Naive thymus-derived CD4-positive, alpha-beta T cell (primary cell): Measurements from ENCODE around the gene SUV39H1. TPM values are rescaled to one million over a fixed set of nuclear protein-coding genes. Genes with fewer than 3 reads are reported as not detected.

Experiments used
- ATAC-seq: fragments of 150-1000 bp; cut with Tn5 transposase; 2 replicates; pipeline ENCODE4 v1.10.0; 2021; ENCODE audit warnings: mild to moderate bottlenecking, moderate library complexity
- CTCF ChIA-PET: fragments of 350-600 bp; sonication (Branson Sonifier 250); formaldehyde crosslinking; loops from one replicate; lab custom pipeline; 2021; ENCODE audit warnings: antibody characterized with exemption; lab: Charles Lee
- POLR2A ChIA-PET: fragments of 350-600 bp; sonication (Branson Sonifier 250); formaldehyde crosslinking; loops from one replicate; lab custom pipeline; 2021; ENCODE audit warnings: antibody characterized with exemption, inconsistent platforms; lab: Charles Lee
- DNase-seq, 9 donors: peaks; one replicate each; pipeline versions ENCODE4 v3.0.0 to v3.0.0-alpha.2; 2020 to 2022; ENCODE audit warnings: mixed read lengths in 1 of 9
- H3K27ac ChIP-seq: one replicate; pipeline ENCODE4 v1.7.0; 2013; ENCODE audit warnings: mild to moderate bottlenecking, low read depth, low read length, moderate library complexity
- H3K27me3 ChIP-seq, 2 donors: one replicate each; pipeline ENCODE4 v1.7.0; 2013; ENCODE audit warnings: low read length in 2 of 2, mild to moderate bottlenecking in 2 of 2, moderate library complexity in 2 of 2; ENCODE audit not compliant: control insufficient read depth in 2 of 2, insufficient read depth in 2 of 2
- H3K36me3 ChIP-seq, 3 experiments: 1 replicate in 2 of 3; 2 replicates in 1 of 3; pipeline ENCODE4 v1.7.0; 2013; ENCODE audit warnings: low read length in 3 of 3, mild to moderate bottlenecking in 3 of 3, moderate library complexity in 1 of 3; ENCODE audit not compliant: insufficient read depth in 3 of 3, control insufficient read depth in 2 of 3
- H3K4me1 ChIP-seq, 2 donors: one replicate each; pipeline ENCODE4 v1.7.0; 2013; ENCODE audit warnings: low read length in 2 of 2, mild to moderate bottlenecking in 2 of 2, moderate library complexity in 1 of 2; ENCODE audit not compliant: control insufficient read depth in 2 of 2, insufficient read depth in 2 of 2
- H3K4me3 ChIP-seq: 2 replicates; pipeline ENCODE4 v1.7.0; 2013; ENCODE audit warnings: mild to moderate bottlenecking, low read length
- H3K9me3 ChIP-seq, 3 experiments: 1 replicate in 2 of 3; 2 replicates in 1 of 3; pipeline ENCODE4 v1.7.0; 2013; ENCODE audit warnings: low read length in 3 of 3; ENCODE audit not compliant: control insufficient read depth in 2 of 3
- H3K27ac Mint-ChIP-seq, 9 donors: one replicate each; pipeline ENCODE4 v1.8.0; 2020 to 2022; ENCODE audit warnings: mixed read lengths in 9 of 9, mild to moderate bottlenecking in 8 of 9, moderate library complexity in 5 of 9, inconsistent platforms in 2 of 9
- H3K27me3 Mint-ChIP-seq, 5 donors: one replicate each; pipeline ENCODE4 v1.8.0; 2021 to 2022; ENCODE audit warnings: mixed read lengths in 5 of 5, mild to moderate bottlenecking in 1 of 5
- H3K36me3 Mint-ChIP-seq, 5 donors: one replicate each; pipeline ENCODE4 v1.8.0; 2020 to 2022; ENCODE audit warnings: mixed read lengths in 5 of 5, mild to moderate bottlenecking in 3 of 5, inconsistent platforms in 1 of 5
- H3K4me1 Mint-ChIP-seq, 7 donors: one replicate each; pipeline ENCODE4 v1.8.0; 2020 to 2022; ENCODE audit warnings: mixed read lengths in 7 of 7, mild to moderate bottlenecking in 3 of 7, inconsistent platforms in 1 of 7
- H3K4me3 Mint-ChIP-seq, 10 donors: one replicate each; pipeline ENCODE4 v1.8.0; 2020 to 2022; ENCODE audit warnings: mild to moderate bottlenecking in 10 of 10, mixed read lengths in 10 of 10, moderate library complexity in 6 of 10, inconsistent platforms in 2 of 10
- H3K9me3 Mint-ChIP-seq, 11 donors: one replicate each; pipeline ENCODE4 v1.8.0; 2020 to 2022; ENCODE audit warnings: mixed read lengths in 11 of 11, mild to moderate bottlenecking in 4 of 11, inconsistent platforms in 1 of 11, moderate library complexity in 1 of 11
- intact Hi-C, 2 donors: fragments of 100-400 bp; cut with micrococcal nuclease; formaldehyde crosslinking; loops; one replicate each; pipeline ENCODE4 v1.15.1; 2023
- polyA plus RNA-seq, 2 donors: library from polyadenylated mRNA; unstranded; fragments of 300-500 nt; fragmentation: Illumina TruSeq; gene quantifications; one replicate each; pipeline ENCODE4 v1.2.3, GENCODE V29; 2021
- total RNA-seq, 6 experiments: library from RNA in 5 of 6; stranded (reverse) in 5 of 6; gene quantifications; 1 replicate in 5 of 6; 2 replicates in 1 of 6; pipeline ENCODE4 v1.2.3 and lab custom pipeline; 2021 to 2026

The SUV39H1 gene
- total and polyA plus RNA-seq, 7 experiments from 2014 or later, result 4.6 to 23.3 (median 8.6) TPM

DNA sequence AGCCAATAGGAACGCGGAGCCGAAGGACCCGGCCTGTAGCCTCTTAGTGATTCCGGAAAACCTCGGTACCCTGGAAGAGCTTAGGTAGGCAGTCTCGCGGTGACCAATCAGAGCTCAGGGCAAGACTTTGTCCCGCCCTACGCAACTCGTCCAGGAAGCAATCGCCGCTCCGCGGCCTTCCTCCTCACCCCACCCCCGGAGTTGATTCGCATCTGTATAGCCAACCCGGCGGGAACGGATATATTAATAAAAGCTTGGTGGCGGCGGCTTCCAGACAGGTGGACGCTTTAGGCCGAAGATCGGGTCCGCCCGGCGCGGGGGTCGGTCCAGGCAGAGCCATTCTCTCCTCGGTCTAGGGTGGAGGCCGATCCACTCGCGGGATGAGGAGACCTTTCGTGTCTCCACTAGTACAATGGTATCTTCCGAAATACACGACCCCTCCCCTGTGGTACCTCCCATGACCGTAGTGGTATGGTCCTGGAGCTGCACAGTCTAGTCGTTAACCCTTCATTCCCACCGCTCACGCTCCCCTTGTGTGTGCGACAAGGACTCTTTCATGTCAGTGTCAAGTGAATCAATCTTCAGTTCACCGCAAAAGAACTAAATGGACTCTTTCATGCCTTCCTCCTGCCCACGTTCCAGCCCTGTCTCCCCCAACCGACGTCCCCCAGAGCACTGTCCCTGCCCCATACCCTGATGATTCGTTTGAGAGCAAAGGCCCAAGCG, 40.8 kb downstream of the SUV39H1 start:
- Mint-ChIP-seq H3K9me3 (no peaks in the 10 kb centered on the region), H3K27me3 (no peaks in the 10 kb centered on the region), H3K36me3 (peaks cover 0 to 7% (median 0%) of the 10 kb centered on the region in 5 donors), H3K27ac (peak overlapping the region; percentile 90 to 99 (median 96)), H3K4me1 (peaks cover 8 to 31% (median 24%) of the 10 kb centered on the region in 7 donors), H3K4me3 (peak overlapping the region; percentile 79 to 98 (median 94))
- peak overlapping the region; percentile 81 for H3K4me3 ChIP-seq
- no peaks in the 10 kb centered on the region for H3K36me3 ChIP-seq
- peak overlapping the region; percentile 91 for H3K27ac ChIP-seq
- CTCF ChIA-PET, result interaction anchor here (1.0 to 1.5 kb wide), 6 partner anchors 9 to 199 kb away, joined by 3 to 7 read pairs (median 3); no protein-coding TSS in a partner anchor
- ATAC-seq (peak; percentile 98), DNase-seq (peak; percentile 55 to 94 (median 89))
- intact Hi-C loops, result loop anchor here (1.0 to 5.0 kb wide), 15 partner anchors 24 to 306 kb away; partner anchors contain the start of genes PQBP1 (in 2 of the 2), SUV39H1 (in 2 of the 2), TIMM17B (in 2 of the 2) and OTUD5 (in 1 of the 2)
- POLR2A ChIA-PET, result interaction anchor here (0.7 to 4.4 kb wide), 27 partner anchors 9 to 454 kb away, joined by 3 to 50 read pairs (median 6); partner anchors contain the start of genes GRIPAP1, HDAC6, OTUD5 and RBM3
- H3K27me3 ChIP-seq, result no peaks in the 10 kb centered on the region
- H3K4me1 ChIP-seq, result peaks cover 12 to 14% of the 10 kb centered on the region in 2 donors
- H3K9me3 ChIP-seq, result no peaks in the 10 kb centered on the region

DNA sequence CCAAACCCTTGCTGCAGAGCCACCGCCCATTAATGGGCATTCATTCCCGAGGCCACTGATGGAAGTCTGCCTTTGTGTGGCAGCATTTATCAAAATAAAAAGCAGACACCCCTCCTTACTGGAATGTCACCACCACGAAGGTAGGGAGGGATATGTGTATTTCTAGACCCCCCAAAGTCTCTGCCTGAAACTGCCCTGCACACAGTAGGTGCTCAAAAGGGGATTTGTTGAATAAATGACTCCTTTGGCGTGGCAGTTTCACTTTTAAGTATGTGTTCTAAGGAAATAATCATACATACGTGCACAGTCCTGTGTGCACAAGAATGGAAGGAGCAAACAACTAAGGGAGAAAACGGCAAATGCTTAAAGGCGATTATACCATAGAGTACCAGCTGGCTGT, 41.4 kb downstream of the SUV39H1 start:
- H3K27me3 Mint-ChIP-seq, result no peaks in the 10 kb centered on the region
- Histone ChIP-seq H3K4me1 (peaks cover 12 to 14% of the 10 kb centered on the region in 2 donors), H3K4me3 (peak overlapping the region; percentile 81), H3K9me3 (no peaks in the 10 kb centered on the region), H3K27ac (peak overlapping the region; percentile 91), H3K27me3 (no peaks in the 10 kb centered on the region), H3K36me3 (no peaks in the 10 kb centered on the region)
- peaks cover 8 to 31% (median 24%) of the 10 kb centered on the region in 7 donors for H3K4me1 Mint-ChIP-seq
- intact Hi-C loops, result loop anchor here (1.0 to 5.0 kb wide), 15 partner anchors 25 to 305 kb away; partner anchors contain the start of genes PQBP1 (in 2 of the 2), SUV39H1 (in 2 of the 2), TIMM17B (in 2 of the 2) and OTUD5 (in 1 of the 2)
- DNase-seq, result no peak
- peaks cover 0 to 7% (median 0%) of the 10 kb centered on the region in 5 donors for H3K36me3 Mint-ChIP-seq
- no peak for ATAC-seq
- ChIA-PET CTCF (interaction anchor here (1.0 to 1.4 kb wide), 3 partner anchors 10 to 153 kb away, joined by 3 to 4 read pairs (median 3); no protein-coding TSS in a partner anchor), POLR2A (interaction anchor here (0.9 to 4.4 kb wide), 19 partner anchors 9 to 341 kb away, joined by 3 to 50 read pairs (median 9); partner anchors contain the start of genes GRIPAP1, HDAC6, OTUD5 and RBM3)
- no peaks in the 10 kb centered on the region for H3K9me3 Mint-ChIP-seq
- H3K27ac Mint-ChIP-seq, result peak overlapping the region; percentile 90 to 99 (median 96)
- peak overlapping the region; percentile 79 to 98 (median 94) for H3K4me3 Mint-ChIP-seq

DNA sequence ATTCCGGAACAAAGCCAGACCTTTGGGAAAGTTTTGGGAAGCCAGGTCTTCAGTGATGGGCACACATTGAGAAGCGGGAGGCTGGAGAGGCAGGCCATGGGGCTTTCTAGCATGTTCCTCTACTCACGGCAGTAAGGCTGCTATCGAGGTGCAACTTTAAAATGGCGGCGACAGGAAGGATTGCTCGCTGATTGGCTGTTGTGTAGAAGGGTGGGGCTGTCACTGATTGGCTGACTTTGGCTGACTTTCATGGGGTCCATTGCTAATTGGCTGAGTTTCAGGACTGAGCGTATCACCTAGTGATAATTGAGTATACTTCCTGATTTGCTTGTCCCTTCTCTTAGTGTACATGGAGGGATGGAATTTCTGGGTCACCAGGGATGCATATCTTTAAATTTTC, 45.3 kb downstream of the SUV39H1 start:
- ChIA-PET POLR2A (no interaction called here), CTCF (no interaction called here)
- DNase-seq (no peak), ATAC-seq (no peak)
- Histone ChIP-seq H3K4me3 (no peak overlapping the region), H3K36me3 (no peaks in the 10 kb centered on the region), H3K4me1 (peaks cover 7 to 10% of the 10 kb centered on the region in 2 donors), H3K27ac (no peak overlapping the region), H3K9me3 (no peaks in the 10 kb centered on the region), H3K27me3 (no peaks in the 10 kb centered on the region)
- H3K4me3 Mint-ChIP-seq, result no peak overlapping the region
- H3K27ac Mint-ChIP-seq, result no peak overlapping the region
- H3K4me1 Mint-ChIP-seq, result peaks cover 0 to 12% (median 12%) of the 10 kb centered on the region in 7 donors
- intact Hi-C loops, result no loop called here
- H3K27me3 Mint-ChIP-seq, result no peaks in the 10 kb centered on the region
- peaks cover 0 to 3% (median 0%) of the 10 kb centered on the region in 5 donors for H3K36me3 Mint-ChIP-seq
- no peaks in the 10 kb centered on the region for H3K9me3 Mint-ChIP-seq

DNA sequence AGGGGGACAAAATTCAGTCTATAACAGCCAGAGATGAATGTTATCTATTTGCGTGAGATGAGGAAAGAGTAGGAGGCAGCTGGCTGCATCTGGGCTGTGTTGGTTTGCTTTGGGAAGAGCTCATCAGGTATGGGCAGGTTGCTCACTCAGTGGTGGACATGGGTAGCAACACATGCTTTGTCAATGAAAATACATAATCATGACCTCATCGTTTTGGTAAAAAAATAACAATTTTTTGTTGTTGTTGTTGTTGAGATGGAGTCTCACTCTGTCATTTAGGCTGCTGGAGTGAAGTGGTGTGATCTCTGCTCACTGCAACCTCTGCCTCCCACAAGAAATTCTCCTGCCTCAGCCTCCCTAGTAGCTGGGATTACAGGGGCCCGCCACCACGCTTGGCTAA, 48.7 kb downstream of the SUV39H1 start:
- no peak overlapping the region for H3K27ac Mint-ChIP-seq
- H3K9me3 Mint-ChIP-seq, result no peaks in the 10 kb centered on the region
- POLR2A ChIA-PET, result no interaction called here
- peaks cover 0 to 2% (median 0%) of the 10 kb centered on the region in 7 donors for H3K4me1 Mint-ChIP-seq
- Histone ChIP-seq H3K36me3 (no peaks in the 10 kb centered on the region), H3K4me3 (no peak overlapping the region), H3K9me3 (no peaks in the 10 kb centered on the region), H3K27ac (no peak overlapping the region), H3K27me3 (no peaks in the 10 kb centered on the region), H3K4me1 (no peaks in the 10 kb centered on the region)
- CTCF ChIA-PET, result no interaction called here
- DNase-seq, result no peak
- no peaks in the 10 kb centered on the region for H3K36me3 Mint-ChIP-seq
- no peak for ATAC-seq
- H3K27me3 Mint-ChIP-seq, result no peaks in the 10 kb centered on the region
- no peak overlapping the region for H3K4me3 Mint-ChIP-seq
- intact Hi-C loops, result no loop called here

DNA sequence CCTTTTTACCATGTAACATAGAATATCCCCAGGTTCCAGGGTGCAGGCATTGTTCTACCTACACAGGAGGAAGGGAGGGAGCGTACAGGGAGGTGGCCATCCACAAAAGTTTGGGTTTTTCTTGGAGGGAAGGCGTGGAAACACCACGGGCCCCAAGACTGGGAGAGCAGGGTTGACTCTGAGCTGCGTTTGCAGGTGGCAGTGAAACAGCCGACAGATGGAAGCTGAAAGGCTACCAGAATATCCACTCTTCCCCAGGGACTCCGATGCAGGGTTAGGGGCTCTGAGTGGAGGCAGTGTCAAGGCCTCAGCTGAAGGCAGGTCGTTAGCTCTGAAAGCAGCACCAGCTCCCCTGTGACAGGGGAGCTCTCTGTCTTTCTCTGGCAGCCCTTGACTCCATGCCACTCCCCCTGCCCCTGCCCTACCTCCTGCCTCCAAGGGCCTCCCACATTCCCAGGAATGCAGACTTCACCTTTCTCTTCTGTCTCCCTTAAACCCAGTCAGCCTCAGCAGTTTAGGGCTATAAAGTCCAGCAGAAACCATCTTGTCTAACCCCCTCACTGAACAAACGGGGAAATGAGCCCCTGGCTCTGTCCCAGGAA, 51.0 kb downstream of the SUV39H1 start:
- Mint-ChIP-seq H3K27ac (no peak overlapping the region), H3K4me1 (peaks cover 0 to 9% (median 5%) of the 10 kb centered on the region in 7 donors), H3K9me3 (no peaks in the 10 kb centered on the region), H3K4me3 (no peak overlapping the region), H3K27me3 (no peaks in the 10 kb centered on the region), H3K36me3 (no peaks in the 10 kb centered on the region)
- no peak overlapping the region for H3K4me3 ChIP-seq
- intact Hi-C loops, result no loop called here
- H3K4me1 ChIP-seq, result no peaks in the 10 kb centered on the region
- H3K9me3 ChIP-seq, result no peaks in the 10 kb centered on the region
- POLR2A ChIA-PET, result no interaction called here
- no peaks in the 10 kb centered on the region for H3K27me3 ChIP-seq
- ATAC-seq, result no peak
- DNase-seq, result no peak
- CTCF ChIA-PET, result no interaction called here
- H3K27ac ChIP-seq, result no peak overlapping the region
- no peaks in the 10 kb centered on the region for H3K36me3 ChIP-seq

DNA sequence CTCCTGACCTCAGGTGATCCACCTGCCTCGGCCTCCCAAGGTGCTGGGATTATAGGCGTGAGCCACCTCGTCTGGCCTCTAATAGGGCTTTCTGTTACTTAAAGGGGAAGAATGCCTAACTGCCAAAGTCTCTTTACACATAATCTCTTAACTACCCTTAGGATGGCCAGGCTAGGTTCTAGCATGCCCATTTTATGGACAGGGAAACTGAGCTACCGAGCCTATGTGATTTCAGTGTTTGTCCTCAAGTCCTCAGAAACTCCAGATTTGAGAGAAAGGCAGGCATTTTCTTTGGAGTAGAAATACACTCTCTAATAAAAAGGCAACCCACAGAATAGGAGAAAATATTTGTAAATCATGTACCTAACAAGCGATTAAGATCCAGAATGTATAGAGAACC, 52.6 kb downstream of the SUV39H1 start:
- Mint-ChIP-seq H3K4me3 (no peak overlapping the region), H3K27me3 (no peaks in the 10 kb centered on the region), H3K9me3 (no peaks in the 10 kb centered on the region), H3K27ac (no peak overlapping the region), H3K4me1 (peaks cover 0 to 9% (median 5%) of the 10 kb centered on the region in 7 donors), H3K36me3 (no peaks in the 10 kb centered on the region)
- POLR2A ChIA-PET, result interaction anchor here (0.9 kb wide), 1 partner anchor 12 kb away, joined by 4 read pairs; no protein-coding TSS in a partner anchor
- Histone ChIP-seq H3K27me3 (no peaks in the 10 kb centered on the region), H3K9me3 (no peaks in the 10 kb centered on the region), H3K27ac (no peak overlapping the region), H3K4me1 (no peaks in the 10 kb centered on the region), H3K36me3 (no peaks in the 10 kb centered on the region), H3K4me3 (no peak overlapping the region)
- intact Hi-C loops, result no loop called here
- CTCF ChIA-PET, result no interaction called here
- no peak for DNase-seq
- no peak for ATAC-seq
